ENCODE results near the gene MFRP.

DNA sequence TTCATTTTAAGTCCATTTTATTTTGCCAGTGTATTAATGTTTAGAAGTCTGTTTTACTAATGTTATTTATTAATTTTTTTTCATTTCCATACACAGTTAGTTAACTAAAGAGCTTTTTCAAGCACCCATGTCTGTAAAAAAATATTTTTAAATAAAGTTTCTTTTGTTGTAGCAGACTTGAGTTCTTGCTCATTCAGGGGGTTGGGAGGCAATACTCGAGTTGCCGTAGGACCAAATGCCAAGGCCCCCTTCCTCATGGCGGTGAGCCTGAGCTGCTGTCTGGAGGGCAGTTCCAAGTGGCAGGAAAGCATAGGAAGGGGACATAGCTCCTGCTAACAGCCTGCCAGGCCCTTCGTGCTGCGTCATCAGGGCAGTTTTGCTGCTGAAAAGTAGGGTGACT lies 38.5 kb downstream of the MFRP start:
- TF ChIP-seq POLR2AphosphoS5 (IDR thresholded peaks at IDR 0.05) (no peak), POLR2A (IDR thresholded peaks at IDR 0.05) (no peak)
